GM21528 (cell line): ENCODE data around the gene GLG1.
"Not testable (repeated sequence)": the region's sequence is repeated elsewhere in the genome, so short reads cannot be mapped to it uniquely, and the experiment has no call there.

Experiments used
- ATAC-seq: cut with Tn5 transposase; IDR thresholded peaks from one replicate; pipeline ENCODE4 v1.9.1; 2021; ENCODE audit warnings: mild to moderate bottlenecking, moderate library complexity; ENCODE audit not compliant: unreplicated experiment, low FRiP score

The GLG1 gene

GRCh38 chr16:74417897-74418296 lies 189.0 kb downstream of the GLG1 start:
- not testable (repeated sequence) for ATAC-seq

DNA sequence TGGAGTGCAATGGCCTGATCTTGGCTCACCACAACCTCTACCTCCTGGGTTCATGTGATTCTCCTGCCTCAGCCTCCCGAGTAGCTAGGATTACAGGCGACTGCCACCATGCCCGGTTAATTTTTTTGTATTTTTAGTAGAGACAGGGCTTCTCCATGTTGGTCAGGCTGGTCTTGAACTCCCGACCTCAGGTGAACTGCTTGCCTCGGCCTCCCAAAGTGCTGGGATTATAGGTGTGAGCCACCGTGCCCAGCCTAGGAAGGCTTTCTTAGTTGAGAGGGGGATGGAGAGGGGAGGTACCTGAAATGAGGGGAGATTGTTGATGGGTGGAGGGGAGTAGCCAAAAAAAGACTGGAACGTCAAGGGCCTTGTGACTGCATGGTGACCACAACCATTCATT lies 193.0 kb downstream of the GLG1 start:
- ATAC-seq, result not testable (repeated sequence)

DNA sequence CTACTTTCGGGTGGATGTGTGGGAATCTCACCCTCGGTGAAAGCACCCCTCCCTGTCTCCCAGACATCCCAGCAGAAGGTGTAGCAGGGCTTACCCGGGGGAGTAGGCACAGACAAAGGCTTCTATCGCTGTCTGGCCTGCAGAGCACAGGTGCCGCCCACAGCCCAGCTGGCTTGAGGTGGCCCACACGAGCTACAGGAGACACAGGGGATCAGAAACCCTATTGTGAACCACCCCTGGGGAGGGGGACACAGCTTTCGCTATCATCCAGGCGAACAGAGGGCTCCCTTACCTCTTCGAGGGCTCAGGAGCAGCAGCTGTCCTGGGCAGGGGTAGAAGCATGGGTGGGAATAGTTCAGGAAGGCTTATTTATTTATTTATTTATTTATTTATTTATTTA lies 193.4 kb downstream of the GLG1 start:
- not testable (repeated sequence) for ATAC-seq

DNA sequence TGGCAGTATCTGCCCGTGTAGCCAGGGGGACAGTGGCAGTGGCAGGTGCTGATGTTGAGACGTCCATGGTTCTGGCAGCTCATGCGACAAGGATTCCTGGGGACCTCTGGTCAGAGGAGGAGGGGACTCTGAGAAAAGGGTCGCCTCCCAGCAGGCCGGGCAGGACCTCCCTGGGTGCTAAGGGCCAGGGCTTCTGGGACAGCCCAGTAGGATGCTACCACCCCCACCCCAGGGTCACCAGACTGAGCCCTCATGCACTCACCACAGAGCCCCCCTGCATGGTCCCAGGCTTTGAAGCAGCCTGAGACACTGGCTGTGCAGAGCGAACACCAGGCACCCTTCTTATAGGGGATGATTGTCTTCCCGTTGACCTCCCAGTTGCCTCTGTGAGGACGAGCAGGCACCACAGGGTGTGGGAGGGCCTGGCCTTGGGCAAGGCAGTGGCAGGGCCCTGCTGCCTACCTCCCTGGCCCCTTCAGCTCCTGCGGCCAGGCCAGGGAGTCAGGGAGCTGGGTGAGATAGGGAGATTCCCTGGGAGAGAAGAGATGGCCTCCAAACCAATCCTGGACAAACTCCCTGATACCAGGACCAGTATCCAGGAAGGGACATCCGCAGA lies 194.0 kb downstream of the GLG1 start:
- not testable (repeated sequence) for ATAC-seq

DNA sequence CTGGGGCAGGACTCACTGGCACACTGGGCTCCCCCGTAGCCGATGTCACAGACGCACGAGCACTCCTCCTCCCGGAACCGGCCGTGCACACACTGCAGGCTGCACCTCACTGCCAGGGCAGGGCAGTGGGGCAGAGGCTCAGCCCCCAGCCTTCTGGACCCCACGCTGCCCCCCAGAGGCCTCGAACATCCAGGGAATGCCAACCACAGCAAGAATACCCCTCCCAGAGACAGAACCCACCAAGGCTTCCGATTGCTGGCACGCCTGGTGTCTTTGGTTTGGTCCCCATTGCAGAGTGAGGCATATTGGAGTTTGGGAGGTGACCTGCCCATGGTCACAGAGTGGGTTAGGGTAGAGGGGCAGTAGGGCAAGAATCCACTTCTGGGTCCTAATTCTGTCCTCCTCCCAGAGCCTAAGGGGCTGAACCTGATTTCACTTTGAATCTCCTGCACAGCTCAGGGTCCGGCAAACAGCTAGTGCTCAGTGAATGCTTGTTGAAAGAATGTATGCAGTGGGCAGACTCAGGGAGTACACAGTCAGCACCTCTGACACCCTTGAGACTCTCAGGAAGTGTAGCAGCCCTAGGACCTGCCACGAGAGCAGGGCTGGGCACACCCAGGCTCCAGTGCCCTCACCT lies 194.7 kb downstream of the GLG1 start:
- not testable (repeated sequence) for ATAC-seq

DNA sequence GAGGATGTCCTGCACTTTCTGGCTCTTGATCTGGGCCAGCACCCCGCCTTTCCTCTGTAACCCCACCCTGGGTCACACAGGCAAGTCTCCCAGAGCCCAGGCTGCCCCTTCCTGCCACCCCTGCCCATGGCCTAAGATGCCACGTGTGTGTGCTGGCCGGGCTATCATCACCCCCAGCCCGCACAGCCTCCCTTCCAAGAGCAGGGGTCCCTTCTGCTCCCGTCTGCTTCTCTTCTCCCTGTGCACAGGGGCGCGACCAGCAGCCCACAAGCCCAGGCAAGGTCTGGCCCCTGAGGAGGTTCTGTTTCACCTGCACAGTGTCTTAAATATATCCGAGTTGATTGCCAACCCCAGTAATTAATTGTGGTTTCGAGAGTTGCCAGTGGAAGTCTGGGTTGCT lies 195.9 kb downstream of the GLG1 start:
- not testable (repeated sequence) for ATAC-seq

DNA sequence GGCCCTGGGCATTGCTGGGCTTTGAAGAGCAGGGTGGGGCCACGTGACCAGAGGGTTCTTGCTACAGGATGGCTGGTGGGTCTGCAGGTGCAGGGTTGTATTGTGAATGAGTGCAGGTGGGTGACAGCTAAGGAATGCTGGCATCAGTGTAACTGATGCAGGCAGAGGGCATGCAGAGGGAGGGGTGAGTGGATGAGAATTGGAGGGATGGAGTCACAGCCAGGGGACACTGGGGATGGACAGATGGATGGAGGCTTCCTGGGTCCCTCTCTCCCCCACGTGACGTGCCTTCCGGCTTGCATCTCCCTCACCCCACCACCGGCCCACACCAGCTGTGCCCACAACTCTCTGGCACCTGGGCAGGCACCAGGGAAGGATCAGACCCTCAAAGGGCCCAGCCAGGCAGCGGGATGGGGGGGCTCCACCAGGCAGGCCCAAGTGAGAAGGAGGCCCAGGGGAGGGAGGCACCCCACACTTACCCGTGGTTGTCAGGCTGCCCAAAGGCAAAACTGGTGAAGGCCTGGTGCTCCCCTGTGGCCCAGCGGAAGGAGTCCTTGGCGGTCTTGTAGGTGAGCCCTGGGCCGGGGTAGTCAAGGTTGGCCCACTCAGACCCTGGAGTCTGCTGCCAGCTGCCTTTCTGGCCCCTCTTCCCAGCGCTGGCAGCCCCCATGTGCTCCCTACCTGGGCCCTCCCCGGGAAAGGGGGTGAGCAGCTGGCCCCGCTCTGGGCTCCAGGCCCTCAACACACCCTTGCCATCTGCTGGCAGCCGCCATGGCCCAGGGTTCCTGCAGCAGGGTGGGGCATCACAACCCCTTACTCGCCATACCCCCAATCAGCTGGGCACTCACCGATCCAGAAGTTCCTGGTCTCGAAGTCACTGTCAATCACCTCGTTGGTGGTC lies 196.6 kb downstream of the GLG1 start:
- not testable (repeated sequence) for ATAC-seq

- not testable (repeated sequence) for ATAC-seq
Measured at GRCh38 chr16:74409185-74409981, 197.5 kb downstream of the GLG1 start.

DNA sequence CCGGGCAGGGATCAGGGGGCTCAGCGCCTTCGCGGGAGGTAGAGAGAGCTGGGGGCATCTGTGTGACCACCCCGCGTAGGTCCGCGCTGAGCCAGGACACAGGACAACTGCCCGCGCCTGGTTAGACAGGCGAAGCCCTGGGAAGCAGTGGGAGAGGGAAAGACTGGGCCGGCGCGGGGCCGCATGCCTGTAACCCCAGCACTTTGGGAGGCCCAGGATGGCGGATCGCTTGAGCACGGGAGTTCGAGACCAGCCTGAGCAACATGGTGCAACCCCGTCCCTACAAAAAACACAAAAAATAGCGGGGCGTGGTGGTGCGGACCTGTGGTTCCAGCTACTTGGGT lies 199.6 kb downstream of the GLG1 start:
- not testable (repeated sequence) for ATAC-seq

- ATAC-seq, result not testable (repeated sequence)
Measured at GRCh38 chr16:74406600-74407361, 200.1 kb downstream of the GLG1 start.

DNA sequence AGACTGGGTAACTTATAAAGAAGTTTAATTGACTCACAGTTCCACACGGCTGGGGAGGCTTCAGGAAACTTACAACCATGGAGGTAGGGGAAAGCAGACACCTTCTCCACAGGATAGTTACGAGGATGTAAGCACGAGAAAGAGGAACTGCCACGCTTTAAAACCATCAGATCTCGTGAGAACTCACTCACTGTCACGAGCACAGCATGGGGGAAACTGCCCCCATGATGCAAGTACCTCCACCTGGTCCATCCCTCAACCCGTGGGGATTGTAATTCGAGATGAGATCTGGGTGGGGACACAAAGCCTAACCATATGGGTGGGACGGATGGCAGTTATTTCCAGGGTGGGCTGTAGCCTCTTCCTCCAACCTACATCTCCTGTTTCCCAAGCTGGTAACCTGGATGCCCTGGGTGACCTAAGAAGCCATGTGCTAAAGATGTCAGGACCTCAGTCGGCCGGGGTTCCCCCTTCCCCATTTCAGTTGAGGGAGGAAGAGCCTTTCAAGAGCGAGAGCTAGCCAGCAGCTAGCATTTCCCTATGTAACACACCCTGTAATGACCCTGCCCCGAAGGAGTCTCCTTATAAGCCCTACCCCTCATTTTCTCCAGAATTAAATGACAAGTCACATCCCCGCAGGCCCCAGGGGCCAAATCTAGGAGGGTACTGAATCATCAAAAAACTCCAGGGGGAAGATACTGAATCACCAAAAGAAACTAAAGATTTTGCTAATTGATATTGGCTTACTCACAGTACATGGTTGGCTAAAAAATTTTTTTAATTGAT lies 202.6 kb downstream of the GLG1 start:
- not testable (repeated sequence) for ATAC-seq

DNA sequence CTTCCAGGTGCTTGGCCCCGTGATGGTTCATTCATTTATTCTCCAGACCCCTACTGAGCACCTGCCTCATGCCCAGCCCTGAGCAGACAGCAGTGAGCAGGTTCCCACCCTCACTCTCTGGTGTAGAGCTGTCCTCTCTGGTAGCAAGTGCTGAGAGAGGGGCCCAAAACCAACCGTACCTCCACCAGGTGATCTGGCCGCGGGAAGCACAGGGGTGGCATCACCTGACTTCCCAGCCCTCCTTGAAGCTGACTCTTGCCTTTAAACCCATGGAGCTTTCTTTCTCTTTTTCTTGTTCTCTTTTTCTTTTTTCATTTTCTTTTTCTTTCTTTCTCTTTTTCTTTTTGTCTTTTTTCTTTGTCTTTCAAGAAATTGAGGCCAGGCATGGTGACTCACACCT lies 206.7 kb downstream of the GLG1 start:
- not testable (repeated sequence) for ATAC-seq

- ATAC-seq, result not testable (repeated sequence)
Measured at GRCh38 chr16:74398212-74398895, 208.6 kb downstream of the GLG1 start.
